WI38 (cell line): ENCODE results near the gene OTUD7B.
A peak's percentile ranks its signal among the peaks of the same experiment; 100 is the strongest.

ENCODE experiments used
- H3K4me3 ChIP-seq: 2 replicates; pipeline ENCODE4 v1.5.1; 2011; ENCODE audit warnings: low read depth, mild to moderate bottlenecking, control low read depth, low read length
- CTCF ChIP-seq: IDR thresholded peaks from 2 replicates; pipeline ENCODE4 v1.5.1; 2012; ENCODE audit warnings: low read depth, mild to moderate bottlenecking, control low read depth, low read length

Gene OTUD7B

GRCh38 chr1:150017206-150017750 is 6.8 kb upstream of the OTUD7B start:
- no peak for TF ChIP-seq CTCF

GRCh38 chr1:150015651-150016131 is 5.2 kb upstream of the OTUD7B start:
- no peak overlapping the region for H3K4me3 ChIP-seq
- TF ChIP-seq CTCF, result no peak

More at GRCh38 chr1:150017206-150017750, 6.8 kb upstream of the OTUD7B start:
- H3K4me3 ChIP-seq, result no peak overlapping the region

GRCh38 chr1:150012611-150013010 is 2.1 kb upstream of the OTUD7B start:
- no peak for TF ChIP-seq CTCF
- no peak overlapping the region for H3K4me3 ChIP-seq

- no peak for TF ChIP-seq CTCF
Observed at GRCh38 chr1:150009604-150010392, 728 bp downstream of the OTUD7B start.

GRCh38 chr1:150008699-150009098 is 1.8 kb downstream of the OTUD7B start:
- TF ChIP-seq CTCF, result no peak
- peak overlapping the region; percentile 89 for H3K4me3 ChIP-seq

More at GRCh38 chr1:150009604-150010392, 728 bp downstream of the OTUD7B start:
- peak overlapping the region; percentile 89 for H3K4me3 ChIP-seq

GRCh38 chr1:150006881-150007421 is 3.6 kb downstream of the OTUD7B start:
- peak overlapping the region; percentile 8; the same call in 1 of the 2 replicates for H3K4me3 ChIP-seq
- no peak for TF ChIP-seq CTCF

GRCh38 chr1:150005606-150006005 is 4.9 kb downstream of the OTUD7B start:
- no peak overlapping the region for H3K4me3 ChIP-seq
- TF ChIP-seq CTCF, result no peak
